GM12874 (cell line): ENCODE results near the gene C11orf24.

Experiments
- CTCF ChIP-seq: IDR thresholded peaks from 2 replicates; pipeline ENCODE4 v1.5.1; 2011; ENCODE audit warnings: low read depth, mild to moderate bottlenecking, control low read depth, low read length, moderate library complexity; ENCODE audit not compliant: insufficient read depth

C11orf24 gene

GRCh38 chr11:68282861-68283230 is 11.1 kb upstream of the C11orf24 start:
- TF ChIP-seq CTCF: no peak

GRCh38 chr11:68282141-68282860 is 10.5 kb upstream of the C11orf24 start:
- no peak for TF ChIP-seq CTCF

DNA sequence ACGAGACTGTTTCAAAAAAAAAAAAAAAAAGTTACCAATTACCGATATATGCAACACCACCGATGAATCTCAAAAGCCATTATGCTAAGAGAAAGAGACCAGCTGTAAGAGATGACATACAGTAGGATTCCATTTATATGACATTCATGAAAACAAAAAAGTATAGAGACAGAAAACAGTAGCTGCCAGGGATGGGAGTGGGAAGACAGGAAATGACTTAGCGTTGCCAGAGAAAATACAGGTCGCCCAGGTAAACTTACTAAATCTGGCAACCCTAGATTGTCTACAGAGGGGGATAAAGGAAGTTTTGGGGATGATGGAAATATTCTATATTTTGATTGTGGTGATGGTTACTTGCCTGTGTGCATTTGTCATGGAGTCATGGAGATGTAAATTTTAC is 7.9 kb upstream of the C11orf24 start:
- TF ChIP-seq CTCF: no peak

DNA sequence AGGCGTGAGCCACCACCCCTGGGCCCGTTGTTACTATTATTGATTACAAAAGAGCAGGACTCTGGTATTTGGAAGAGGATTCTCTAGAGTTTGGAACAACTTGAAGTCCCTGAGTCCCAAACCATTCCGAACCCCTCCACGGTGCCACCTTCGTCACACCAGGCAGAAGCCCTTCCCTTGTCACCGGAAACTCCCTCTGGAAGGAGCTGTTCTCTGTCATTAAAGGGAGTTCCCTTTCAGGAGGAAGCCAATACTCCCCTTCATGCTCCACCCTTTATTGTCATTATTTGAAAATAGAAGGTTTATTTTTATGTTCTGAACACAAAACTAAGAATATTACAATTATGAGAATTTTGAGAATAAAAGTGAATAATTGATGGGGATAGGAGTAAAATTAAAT is 5.1 kb upstream of the C11orf24 start:
- TF ChIP-seq CTCF: no peak

GRCh38 chr11:68275721-68276507 is 4.1 kb upstream of the C11orf24 start:
- no peak for TF ChIP-seq CTCF

DNA sequence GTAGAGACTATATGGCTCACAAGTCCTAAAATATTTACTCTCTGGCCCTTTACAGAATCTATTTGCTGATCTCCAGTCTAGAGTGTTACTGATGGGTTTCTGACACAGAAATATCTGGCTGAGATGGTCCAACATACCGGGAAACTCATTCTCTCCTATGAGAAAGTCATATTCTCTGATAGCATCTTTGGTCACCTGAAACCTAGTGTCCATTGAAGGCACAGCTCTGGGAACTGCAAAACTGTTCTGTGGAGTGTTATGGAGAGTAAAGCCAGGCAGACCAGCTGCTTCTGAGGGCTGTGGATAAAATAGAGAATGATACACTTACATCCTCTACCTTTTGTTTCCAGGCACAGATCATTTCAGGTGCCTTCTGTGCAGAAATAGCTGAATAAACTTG is 2.5 kb upstream of the C11orf24 start:
- TF ChIP-seq CTCF: no peak

GRCh38 chr11:68273026-68273738 is 1.4 kb upstream of the C11orf24 start:
- TF ChIP-seq CTCF: no peak
